ENCODE measurements around the gene TNFRSF1B. TPM values are rescaled to one million over a fixed set of nuclear protein-coding genes. Genes with fewer than 3 reads are reported as not detected.

The TNFRSF1B gene
- total RNA-seq, 4 donors from 2014 or later = 8.8 to 53.4 (median 24.2) TPM

DNA sequence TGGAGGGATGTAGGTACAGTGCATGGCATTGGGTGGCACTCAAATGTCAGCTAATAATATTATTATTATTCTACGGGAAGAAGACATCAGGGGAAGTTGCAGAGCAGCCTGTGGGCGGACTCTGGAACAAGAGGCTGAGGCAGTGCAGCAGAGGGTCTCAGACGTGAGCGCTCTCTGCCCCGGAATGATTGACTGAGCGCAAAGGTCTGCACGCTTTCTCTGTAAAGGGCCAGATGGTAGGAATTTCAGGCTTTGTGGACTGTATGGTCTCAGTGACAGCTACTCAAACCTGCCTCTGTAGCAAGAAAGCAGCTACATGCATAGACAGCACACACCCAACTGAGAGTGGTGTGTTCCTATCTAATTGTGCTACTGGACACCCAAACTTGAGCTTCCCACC lies 33.4 kb downstream of the TNFRSF1B start:
- no peak for DNase-seq
- Histone ChIP-seq H3K27me3 (no peaks in the 10 kb centered on the region), H3K27ac (no peak overlapping the region), H3K4me1 (no peaks in the 10 kb centered on the region), H3K36me3 (no peaks in the 10 kb centered on the region), H3K9me3 (no peaks in the 10 kb centered on the region), H3K4me3 (no peak overlapping the region)
- intact Hi-C loops (cut with DNase I; ENCODE audit: low total_unique reads) = no loop called here
- no peak for TF ChIP-seq POLR2A (IDR thresholded peaks at IDR 0.05)
- TF ChIP-seq, protein P1, sequence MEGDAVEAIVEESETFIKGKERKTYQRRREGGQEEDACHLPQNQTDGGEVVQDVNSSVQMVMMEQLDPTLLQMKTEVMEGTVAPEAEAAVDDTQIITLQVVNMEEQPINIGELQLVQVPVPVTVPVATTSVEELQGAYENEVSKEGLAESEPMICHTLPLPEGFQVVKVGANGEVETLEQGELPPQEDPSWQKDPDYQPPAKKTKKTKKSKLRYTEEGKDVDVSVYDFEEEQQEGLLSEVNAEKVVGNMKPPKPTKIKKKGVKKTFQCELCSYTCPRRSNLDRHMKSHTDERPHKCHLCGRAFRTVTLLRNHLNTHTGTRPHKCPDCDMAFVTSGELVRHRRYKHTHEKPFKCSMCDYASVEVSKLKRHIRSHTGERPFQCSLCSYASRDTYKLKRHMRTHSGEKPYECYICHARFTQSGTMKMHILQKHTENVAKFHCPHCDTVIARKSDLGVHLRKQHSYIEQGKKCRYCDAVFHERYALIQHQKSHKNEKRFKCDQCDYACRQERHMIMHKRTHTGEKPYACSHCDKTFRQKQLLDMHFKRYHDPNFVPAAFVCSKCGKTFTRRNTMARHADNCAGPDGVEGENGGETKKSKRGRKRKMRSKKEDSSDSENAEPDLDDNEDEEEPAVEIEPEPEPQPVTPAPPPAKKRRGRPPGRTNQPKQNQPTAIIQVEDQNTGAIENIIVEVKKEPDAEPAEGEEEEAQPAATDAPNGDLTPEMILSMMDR (IDR thresholded peaks at IDR 0.05) = no peak

- no peaks in the 10 kb centered on the region for H3K9me3 ChIP-seq
- no peaks in the 10 kb centered on the region for H3K27me3 ChIP-seq
- TF ChIP-seq, protein P1 (IDR thresholded peaks at IDR 0.05) = no peak
- TF ChIP-seq POLR2A (IDR thresholded peaks at IDR 0.05) = no peak
- H3K27ac ChIP-seq = no peak overlapping the region
- intact Hi-C loops (cut with DNase I; ENCODE audit: low total_unique reads) = no loop called here
- H3K36me3 ChIP-seq = no peaks in the 10 kb centered on the region
- DNase-seq = no peak
- H3K4me3 ChIP-seq = no peak overlapping the region
- H3K4me1 ChIP-seq = no peaks in the 10 kb centered on the region
Measured at GRCh38 chr1:12201352-12202189, 34.8 kb downstream of the TNFRSF1B start.

GRCh38 chr1:12202190-12202497 lies 35.4 kb downstream of the TNFRSF1B start:
- H3K4me1 ChIP-seq = no peaks in the 10 kb centered on the region
- intact Hi-C loops (cut with DNase I; ENCODE audit: low total_unique reads) = no loop called here
- H3K27me3 ChIP-seq = no peaks in the 10 kb centered on the region
- no peaks in the 10 kb centered on the region for H3K36me3 ChIP-seq
- no peak overlapping the region for H3K27ac ChIP-seq
- no peak overlapping the region for H3K4me3 ChIP-seq
- TF ChIP-seq, protein P1 (IDR thresholded peaks at IDR 0.05) = no peak
- no peak for TF ChIP-seq POLR2A (IDR thresholded peaks at IDR 0.05)
- H3K9me3 ChIP-seq = no peaks in the 10 kb centered on the region
- no peak for DNase-seq

GRCh38 chr1:12202577-12202976 lies 35.8 kb downstream of the TNFRSF1B start:
- H3K4me1 ChIP-seq = no peaks in the 10 kb centered on the region
- no peaks in the 10 kb centered on the region for H3K9me3 ChIP-seq
- TF ChIP-seq POLR2A (IDR thresholded peaks at IDR 0.05) = no peak
- TF ChIP-seq, protein P1 (IDR thresholded peaks at IDR 0.05) = no peak
- intact Hi-C loops (cut with DNase I; ENCODE audit: low total_unique reads) = no loop called here
- no peaks in the 10 kb centered on the region for H3K27me3 ChIP-seq
- DNase-seq = no peak
- no peak overlapping the region for H3K27ac ChIP-seq
- no peaks in the 10 kb centered on the region for H3K36me3 ChIP-seq
- H3K4me3 ChIP-seq = no peak overlapping the region

DNA sequence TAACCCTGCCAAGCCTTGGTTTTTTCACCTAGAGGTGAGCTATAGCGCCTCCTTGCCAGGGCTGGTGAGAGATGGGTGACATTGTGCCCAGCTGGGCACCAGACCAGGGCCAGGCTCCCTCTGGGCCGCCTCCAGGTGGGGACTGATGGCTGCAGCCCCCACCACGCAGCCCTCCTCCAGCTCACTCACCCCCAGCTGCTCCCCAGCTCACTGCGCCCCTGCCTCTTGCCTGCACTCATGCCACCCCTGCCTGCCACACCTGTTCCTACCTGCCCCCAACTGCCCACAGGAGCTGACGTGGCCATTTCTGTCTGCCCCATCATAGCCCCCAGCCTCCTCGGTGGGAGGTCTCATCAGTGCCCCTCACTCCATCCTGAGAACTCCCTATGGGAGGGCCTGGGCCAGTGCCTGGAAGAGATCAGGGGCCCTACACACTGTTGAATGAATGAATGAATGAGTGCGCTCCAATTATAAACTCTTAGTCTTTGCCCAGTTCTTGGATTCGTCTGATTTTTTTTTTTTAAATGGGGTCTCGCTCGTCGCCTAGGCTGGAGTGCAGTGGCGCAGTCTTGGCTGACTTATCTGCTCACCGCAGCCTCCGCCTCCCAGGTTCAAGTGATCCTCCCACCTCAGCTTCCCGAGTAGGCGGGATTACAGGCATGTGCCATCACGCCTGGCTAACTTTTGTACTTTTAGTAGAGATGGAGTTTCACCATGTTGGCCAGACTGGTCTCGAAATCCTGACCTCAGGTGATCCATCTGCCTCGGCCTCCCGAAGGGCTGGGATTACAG lies 36.6 kb downstream of the TNFRSF1B start:
- H3K27ac ChIP-seq = no peak overlapping the region
- no peak overlapping the region for H3K4me3 ChIP-seq
- no peaks in the 10 kb centered on the region for H3K9me3 ChIP-seq
- H3K27me3 ChIP-seq = no peaks in the 10 kb centered on the region
- DNase-seq = no peak
- H3K4me1 ChIP-seq = no peaks in the 10 kb centered on the region
- intact Hi-C loops (cut with DNase I; ENCODE audit: low total_unique reads) = no loop called here
- no peaks in the 10 kb centered on the region for H3K36me3 ChIP-seq
- TF ChIP-seq, protein P1 (IDR thresholded peaks at IDR 0.05) = no peak
- no peak for TF ChIP-seq POLR2A (IDR thresholded peaks at IDR 0.05)

Data from uterus (tissue), 4 donors.